K562 (cell line): ENCODE measurements around the gene SEC22C.

ENCODE experiments used
- NFE2L1 ChIP-seq: fragments of 450-650 bp; IDR thresholded peaks from 2 replicates; pipeline ENCODE4 v1.6.1; 2016; ENCODE audit warnings: missing genetic modification characterization, low read depth, mild to moderate bottlenecking, missing compliant biosample characterization, moderate library complexity, borderline replicate concordance
- POLR2AphosphoS5 ChIP-seq: IDR thresholded peaks from 2 replicates; pipeline ENCODE4 v1.6.1; 2011; ENCODE audit warnings: mild to moderate bottlenecking, low read depth, low read length, moderate library complexity; ENCODE audit not compliant: control insufficient read depth, insufficient read depth
- SMAD2 ChIP-seq: fragments of 150-350 bp; IDR thresholded peaks from 2 replicates; pipeline ENCODE4 v1.6.1; 2014; ENCODE audit warnings: low read depth, mild to moderate bottlenecking, low read length
- TF ChIP-seq, protein P1 (sequence below): fragments of 250-450 bp; sonication (Bioruptor Pico); IDR thresholded peaks from 2 replicates; pipeline ENCODE4 v1.5.0; 2020; ENCODE audit warnings: mild to moderate bottlenecking, borderline replicate concordance

DNA sequence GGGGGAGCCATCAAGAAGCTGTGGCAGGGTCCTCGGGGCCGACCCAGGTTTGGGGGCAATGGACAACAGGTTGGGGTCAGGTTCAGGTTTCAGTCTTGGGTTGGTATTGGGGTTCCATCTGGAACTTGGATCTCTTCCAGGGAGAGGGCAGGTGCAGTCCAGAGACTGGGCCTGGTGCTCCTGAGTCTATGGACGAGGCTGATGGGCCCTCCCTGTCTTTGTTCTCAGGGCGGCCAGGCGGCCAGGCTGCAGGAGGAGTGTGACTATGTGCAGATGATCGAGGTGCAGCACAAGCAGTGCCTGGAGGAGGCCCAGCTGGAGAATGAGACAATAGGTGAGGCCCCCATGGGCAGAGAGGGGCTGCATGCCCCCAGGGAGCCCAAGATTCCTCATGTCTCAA lies 68.2 kb downstream of the SEC22C start:
- TF ChIP-seq NFE2L1 (tag) (no peak), SMAD2 (no peak), POLR2AphosphoS5 (no peak)
- TF ChIP-seq, protein P1, sequence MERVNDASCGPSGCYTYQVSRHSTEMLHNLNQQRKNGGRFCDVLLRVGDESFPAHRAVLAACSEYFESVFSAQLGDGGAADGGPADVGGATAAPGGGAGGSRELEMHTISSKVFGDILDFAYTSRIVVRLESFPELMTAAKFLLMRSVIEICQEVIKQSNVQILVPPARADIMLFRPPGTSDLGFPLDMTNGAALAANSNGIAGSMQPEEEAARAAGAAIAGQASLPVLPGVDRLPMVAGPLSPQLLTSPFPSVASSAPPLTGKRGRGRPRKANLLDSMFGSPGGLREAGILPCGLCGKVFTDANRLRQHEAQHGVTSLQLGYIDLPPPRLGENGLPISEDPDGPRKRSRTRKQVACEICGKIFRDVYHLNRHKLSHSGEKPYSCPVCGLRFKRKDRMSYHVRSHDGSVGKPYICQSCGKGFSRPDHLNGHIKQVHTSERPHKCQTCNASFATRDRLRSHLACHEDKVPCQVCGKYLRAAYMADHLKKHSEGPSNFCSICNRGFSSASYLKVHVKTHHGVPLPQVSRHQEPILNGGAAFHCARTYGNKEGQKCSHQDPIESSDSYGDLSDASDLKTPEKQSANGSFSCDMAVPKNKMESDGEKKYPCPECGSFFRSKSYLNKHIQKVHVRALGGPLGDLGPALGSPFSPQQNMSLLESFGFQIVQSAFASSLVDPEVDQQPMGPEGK (CRISPR knock-in tag) = no peak
